GM10266 (cell line): ENCODE measurements around the gene SERPINB2.
"Not testable (repeated sequence)": the region's sequence is repeated elsewhere in the genome, so short reads cannot be mapped to it uniquely, and the experiment has no call there.

Experiments used
- DNase-seq: peaks from one replicate; pipeline ENCODE4 v3.0.0; 2012; ENCODE audit errors: extremely low spot score
- TF ChIP-seq, protein P1 (sequence below): IDR thresholded peaks from 2 replicates; pipeline ENCODE4 v1.5.1; 2012; ENCODE audit warnings: mild to moderate bottlenecking, low read depth; ENCODE audit not compliant: control insufficient read depth, insufficient read depth; ENCODE audit errors: missing control alignments

Gene SERPINB2

DNA sequence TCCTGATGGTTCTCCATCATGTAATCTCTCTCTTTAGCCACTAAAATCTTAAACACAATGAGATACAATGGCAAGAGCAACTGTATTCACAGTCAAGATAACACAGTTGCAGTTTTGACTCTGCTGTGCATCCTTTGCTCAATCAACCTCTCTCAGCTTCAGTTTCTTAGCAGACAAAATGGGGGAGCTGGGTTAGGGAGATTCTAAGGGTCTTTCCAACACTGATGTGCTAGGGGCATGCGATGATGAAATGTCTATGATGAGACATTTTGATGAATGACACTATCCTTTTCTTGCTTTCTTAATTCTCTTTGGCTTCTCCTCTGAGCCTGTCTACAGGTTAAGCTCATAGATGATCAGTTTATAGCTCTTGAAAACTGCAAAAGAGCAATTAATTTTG lies 21.4 kb downstream of the SERPINB2 start:
- DNase-seq, result no peak
- TF ChIP-seq, protein P1, sequence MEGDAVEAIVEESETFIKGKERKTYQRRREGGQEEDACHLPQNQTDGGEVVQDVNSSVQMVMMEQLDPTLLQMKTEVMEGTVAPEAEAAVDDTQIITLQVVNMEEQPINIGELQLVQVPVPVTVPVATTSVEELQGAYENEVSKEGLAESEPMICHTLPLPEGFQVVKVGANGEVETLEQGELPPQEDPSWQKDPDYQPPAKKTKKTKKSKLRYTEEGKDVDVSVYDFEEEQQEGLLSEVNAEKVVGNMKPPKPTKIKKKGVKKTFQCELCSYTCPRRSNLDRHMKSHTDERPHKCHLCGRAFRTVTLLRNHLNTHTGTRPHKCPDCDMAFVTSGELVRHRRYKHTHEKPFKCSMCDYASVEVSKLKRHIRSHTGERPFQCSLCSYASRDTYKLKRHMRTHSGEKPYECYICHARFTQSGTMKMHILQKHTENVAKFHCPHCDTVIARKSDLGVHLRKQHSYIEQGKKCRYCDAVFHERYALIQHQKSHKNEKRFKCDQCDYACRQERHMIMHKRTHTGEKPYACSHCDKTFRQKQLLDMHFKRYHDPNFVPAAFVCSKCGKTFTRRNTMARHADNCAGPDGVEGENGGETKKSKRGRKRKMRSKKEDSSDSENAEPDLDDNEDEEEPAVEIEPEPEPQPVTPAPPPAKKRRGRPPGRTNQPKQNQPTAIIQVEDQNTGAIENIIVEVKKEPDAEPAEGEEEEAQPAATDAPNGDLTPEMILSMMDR, result no peak

DNA sequence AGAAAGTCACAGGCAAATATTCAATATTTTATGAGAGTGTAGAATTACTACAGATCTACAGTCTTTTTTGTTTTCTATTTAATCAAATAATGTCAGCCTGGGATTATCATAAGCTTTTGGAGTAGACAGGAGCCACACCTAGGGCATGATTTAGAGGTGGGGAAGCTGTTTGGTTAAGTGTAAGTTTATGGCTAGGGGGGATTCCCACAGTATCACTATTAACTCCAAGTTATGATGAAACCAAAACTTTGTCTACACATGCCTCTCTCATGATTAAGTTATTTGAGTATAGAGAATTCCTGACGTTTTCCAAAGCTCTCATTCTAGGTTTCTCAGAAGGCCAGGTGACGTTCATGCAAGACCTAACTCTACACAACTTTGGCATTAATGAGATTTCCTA lies 22.4 kb downstream of the SERPINB2 start:
- no peak for DNase-seq
- TF ChIP-seq, protein P1, result no peak

DNA sequence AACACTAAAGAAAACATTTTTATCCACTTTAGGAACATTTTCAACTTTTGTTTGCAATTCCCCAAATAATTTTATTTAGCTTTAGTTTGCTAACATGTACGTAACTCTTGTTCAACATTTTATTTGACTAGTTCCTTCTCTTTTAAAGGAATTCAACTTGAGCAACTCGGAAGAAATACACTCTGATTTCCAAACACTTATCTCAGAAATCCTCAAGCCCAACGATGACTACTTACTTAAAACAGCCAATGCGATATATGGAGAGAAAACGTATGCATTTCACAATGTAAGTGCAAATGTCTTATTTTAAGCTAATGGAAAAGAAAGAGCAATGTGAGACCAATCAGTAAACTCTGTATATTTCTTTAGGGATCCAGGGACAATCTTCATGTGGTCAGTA lies 30.3 kb downstream of the SERPINB2 start:
- DNase-seq, result no peak
- TF ChIP-seq, protein P1, result no peak

DNA sequence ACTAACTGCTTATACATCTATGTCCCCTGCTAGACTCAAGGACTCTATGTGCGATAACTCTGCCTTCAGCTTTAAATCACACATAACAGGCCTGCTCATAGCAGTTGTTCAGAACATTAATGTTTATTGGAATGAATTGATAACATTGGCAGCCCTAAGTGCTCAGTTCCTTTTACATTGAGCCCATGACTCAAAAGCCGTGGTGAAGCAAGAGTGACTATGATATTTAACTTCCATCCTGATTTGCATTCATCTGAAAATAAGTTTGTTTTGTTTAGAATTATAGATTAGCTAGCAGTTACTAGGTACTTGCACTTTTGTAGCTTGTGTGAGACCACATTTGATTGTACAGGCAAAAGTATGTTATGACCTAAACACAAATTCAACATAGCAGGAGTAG lies 34.5 kb downstream of the SERPINB2 start:
- no peak for DNase-seq
- TF ChIP-seq, protein P1, result no peak

DNA sequence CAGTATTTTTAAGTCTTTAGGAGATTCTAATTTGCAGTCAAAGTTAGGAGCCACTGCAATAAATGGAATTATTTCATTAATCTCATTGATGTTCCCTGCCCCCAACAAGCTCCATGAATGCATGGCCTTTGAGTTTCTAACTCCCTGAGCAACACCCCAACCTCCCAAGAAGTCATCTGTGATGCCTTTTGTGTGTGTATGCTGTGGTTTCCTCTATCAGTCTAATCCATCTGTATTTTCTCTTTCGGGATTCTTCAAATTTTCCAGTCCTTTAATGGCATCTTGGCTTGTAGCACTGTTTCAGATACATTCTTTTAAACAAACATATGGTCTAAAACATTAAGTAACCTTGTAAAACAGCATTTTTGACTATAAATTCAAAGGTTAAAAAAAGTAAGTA lies 37.0 kb downstream of the SERPINB2 start:
- no peak for DNase-seq

DNA sequence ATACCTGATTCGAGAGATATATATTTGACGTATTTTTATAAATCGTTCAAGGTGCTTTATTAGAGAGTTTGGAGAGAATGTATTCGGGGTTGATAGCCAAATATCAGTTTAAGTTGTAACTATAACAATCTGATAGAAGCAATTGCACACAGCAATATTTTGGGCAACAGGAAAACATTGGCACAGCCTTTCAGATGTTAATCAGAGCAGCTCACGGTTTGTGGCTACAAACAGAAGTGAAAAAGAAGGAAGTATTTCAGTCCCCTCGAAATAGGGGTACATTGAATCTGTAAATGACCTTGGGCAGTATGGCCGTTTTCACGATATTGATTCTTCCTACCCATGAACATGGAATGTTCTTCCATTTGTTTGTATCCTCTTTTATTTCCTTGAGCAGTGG lies 40.8 kb downstream of the SERPINB2 start:
- TF ChIP-seq, protein P1, result no peak
- no peak for DNase-seq

More for the DNA sequence above, 37.0 kb downstream of the SERPINB2 start:
- TF ChIP-seq, protein P1, result no peak

DNA sequence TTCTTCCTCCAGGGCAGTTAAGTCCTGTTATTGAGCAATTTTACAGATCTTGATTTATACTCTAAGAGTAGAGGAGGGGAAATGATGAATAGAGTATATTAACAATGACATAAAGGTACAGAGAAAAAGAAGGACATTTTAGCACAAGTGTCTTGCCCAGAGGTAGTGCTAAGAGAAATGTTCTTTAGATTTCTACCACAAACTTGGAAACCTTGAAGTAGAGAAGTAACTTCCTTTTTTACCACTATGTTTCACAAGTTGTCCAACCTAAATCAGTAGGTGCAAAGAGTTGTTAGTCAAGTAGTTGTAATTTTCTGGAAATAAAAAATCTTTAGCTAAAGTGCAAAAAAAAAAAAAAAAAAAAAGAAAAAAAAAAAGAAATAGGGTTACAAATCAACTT lies 41.9 kb downstream of the SERPINB2 start:
- DNase-seq, result not testable (repeated sequence)

DNA sequence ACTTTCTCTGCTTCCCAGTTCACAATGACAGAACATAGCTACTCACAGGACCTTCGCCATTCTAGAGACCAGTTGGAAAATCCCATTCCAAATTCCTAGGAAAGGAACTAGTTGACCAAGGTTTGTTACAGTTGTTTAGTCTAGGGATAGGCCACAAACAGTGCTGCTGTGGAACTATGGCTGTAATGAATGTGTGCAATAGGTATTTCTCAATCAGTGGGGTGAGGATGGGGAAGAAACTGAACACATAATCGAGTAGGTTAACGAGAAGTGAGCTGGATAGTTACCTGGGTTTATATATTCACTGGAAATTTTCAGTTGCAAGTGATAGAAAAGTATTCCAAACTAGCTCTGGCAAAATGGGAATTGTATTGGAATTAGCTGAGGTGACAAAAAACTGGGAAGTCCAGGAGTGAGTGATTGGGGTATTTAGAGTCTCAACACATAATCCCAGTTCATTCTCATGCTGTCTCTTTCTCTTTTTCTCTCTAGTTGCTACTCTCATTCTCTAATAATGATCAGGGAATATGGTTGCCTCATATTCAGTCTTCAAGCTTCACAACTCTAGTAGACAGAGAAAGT lies 43.4 kb downstream of the SERPINB2 start:
- TF ChIP-seq, protein P1, result no peak
- no peak for DNase-seq
